ENCODE measurements around the gene ISY1.

Gene ISY1

GRCh38 chr3:129187857-129188256, 27.0 kb upstream of the ISY1 start:
- TF ChIP-seq NFIC (IDR thresholded peaks at IDR 0.05) (no peak), CEBPB (IDR thresholded peaks at IDR 0.05) (no peak), TAF1 (IDR thresholded peaks at IDR 0.05; ENCODE audit: low read depth) (no peak), CREB1 (IDR thresholded peaks at IDR 0.05; ENCODE audit: low read depth) (no peak), ZBTB7A (IDR thresholded peaks at IDR 0.05; ENCODE audit: low read depth) (no peak), TEAD4 (IDR thresholded peaks at IDR 0.05) (no peak), EP300 (IDR thresholded peaks at IDR 0.05; ENCODE audit: borderline replicate concordance) (no peak), RAD21 (IDR thresholded peaks at IDR 0.05; ENCODE audit: low read depth) (no peak), REST (IDR thresholded peaks at IDR 0.05; ENCODE audit: low read depth) (no peak), MAX (IDR thresholded peaks at IDR 0.05) (no peak), YY1 (IDR thresholded peaks at IDR 0.05; ENCODE audit: low read depth) (no peak), TCF12 (IDR thresholded peaks at IDR 0.05; ENCODE audit: low read depth) (no peak), USF1 (IDR thresholded peaks at IDR 0.05) (no peak), FOXM1 (IDR thresholded peaks at IDR 0.05; ENCODE audit: borderline replicate concordance, low read depth) (no peak)

DNA sequence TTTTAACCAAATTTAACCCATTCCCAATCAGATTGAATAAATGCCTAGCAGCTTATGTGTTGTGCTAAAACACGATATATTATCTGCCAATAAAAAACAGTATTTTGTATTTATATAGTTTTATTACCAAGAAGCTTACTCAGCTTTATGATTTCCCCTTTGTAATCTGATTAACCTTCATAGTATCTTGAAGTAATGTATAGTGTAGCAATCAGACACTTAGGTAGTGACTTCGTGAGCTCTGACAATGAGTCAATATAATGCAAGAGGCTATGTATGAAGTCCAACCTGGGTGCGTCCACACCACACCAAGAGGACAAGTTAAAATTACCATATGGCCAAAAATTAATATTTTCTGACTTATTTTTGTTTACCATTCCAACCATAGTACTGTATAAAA, 24.9 kb upstream of the ISY1 start:
- no peak for TF ChIP-seq REST (IDR thresholded peaks at IDR 0.05; ENCODE audit: low read depth)
- no peak for TF ChIP-seq FOXM1 (IDR thresholded peaks at IDR 0.05; ENCODE audit: borderline replicate concordance, low read depth)
- TF ChIP-seq RAD21 (IDR thresholded peaks at IDR 0.05; ENCODE audit: low read depth) = no peak
- TF ChIP-seq MAX (IDR thresholded peaks at IDR 0.05) = no peak
- no peak for TF ChIP-seq USF1 (IDR thresholded peaks at IDR 0.05)
- TF ChIP-seq ZBTB7A (IDR thresholded peaks at IDR 0.05; ENCODE audit: low read depth) = no peak
- no peak for TF ChIP-seq CREB1 (IDR thresholded peaks at IDR 0.05; ENCODE audit: low read depth)
- no peak for TF ChIP-seq TEAD4 (IDR thresholded peaks at IDR 0.05)
- TF ChIP-seq TCF12 (IDR thresholded peaks at IDR 0.05; ENCODE audit: low read depth) = no peak
- no peak for TF ChIP-seq NFIC (IDR thresholded peaks at IDR 0.05)
- TF ChIP-seq EGR1 (IDR thresholded peaks at IDR 0.05) = no peak

GRCh38 chr3:129184396-129184657, 23.5 kb upstream of the ISY1 start:
- no peak for TF ChIP-seq TAF1 (IDR thresholded peaks at IDR 0.05; ENCODE audit: low read depth)
- TF ChIP-seq ZBTB7A (IDR thresholded peaks at IDR 0.05; ENCODE audit: low read depth) = no peak
- no peak for TF ChIP-seq MAX (IDR thresholded peaks at IDR 0.05)
- no peak for TF ChIP-seq RAD21 (IDR thresholded peaks at IDR 0.05; ENCODE audit: low read depth)
- no peak for TF ChIP-seq CEBPB (IDR thresholded peaks at IDR 0.05)
- no peak for TF ChIP-seq REST (IDR thresholded peaks at IDR 0.05; ENCODE audit: low read depth)
- no peak for TF ChIP-seq USF1 (IDR thresholded peaks at IDR 0.05)
- TF ChIP-seq FOXM1 (IDR thresholded peaks at IDR 0.05; ENCODE audit: borderline replicate concordance, low read depth) = no peak
- no peak for TF ChIP-seq TCF12 (IDR thresholded peaks at IDR 0.05; ENCODE audit: low read depth)
- TF ChIP-seq EGR1 (IDR thresholded peaks at IDR 0.05) = no peak
- no peak for TF ChIP-seq EP300 (IDR thresholded peaks at IDR 0.05; ENCODE audit: borderline replicate concordance)
- TF ChIP-seq YY1 (IDR thresholded peaks at IDR 0.05; ENCODE audit: low read depth) = no peak
- TF ChIP-seq TEAD4 (IDR thresholded peaks at IDR 0.05) = no peak
- no peak for TF ChIP-seq CREB1 (IDR thresholded peaks at IDR 0.05; ENCODE audit: low read depth)
- TF ChIP-seq NFIC (IDR thresholded peaks at IDR 0.05) = no peak
